HG03469 (cell line): ENCODE results near the gene CAPG.
"Not testable (repeated sequence)": the region's sequence is repeated elsewhere in the genome, so short reads cannot be mapped to it uniquely, and the experiment has no call there.

Experiments used
- ATAC-seq: cut with Tn5 transposase; IDR thresholded peaks from one replicate; pipeline ENCODE4 v1.9.1; 2021; ENCODE audit warnings: mild to moderate bottlenecking, moderate library complexity, moderate number of reproducible peaks; ENCODE audit not compliant: unreplicated experiment

Gene CAPG

DNA sequence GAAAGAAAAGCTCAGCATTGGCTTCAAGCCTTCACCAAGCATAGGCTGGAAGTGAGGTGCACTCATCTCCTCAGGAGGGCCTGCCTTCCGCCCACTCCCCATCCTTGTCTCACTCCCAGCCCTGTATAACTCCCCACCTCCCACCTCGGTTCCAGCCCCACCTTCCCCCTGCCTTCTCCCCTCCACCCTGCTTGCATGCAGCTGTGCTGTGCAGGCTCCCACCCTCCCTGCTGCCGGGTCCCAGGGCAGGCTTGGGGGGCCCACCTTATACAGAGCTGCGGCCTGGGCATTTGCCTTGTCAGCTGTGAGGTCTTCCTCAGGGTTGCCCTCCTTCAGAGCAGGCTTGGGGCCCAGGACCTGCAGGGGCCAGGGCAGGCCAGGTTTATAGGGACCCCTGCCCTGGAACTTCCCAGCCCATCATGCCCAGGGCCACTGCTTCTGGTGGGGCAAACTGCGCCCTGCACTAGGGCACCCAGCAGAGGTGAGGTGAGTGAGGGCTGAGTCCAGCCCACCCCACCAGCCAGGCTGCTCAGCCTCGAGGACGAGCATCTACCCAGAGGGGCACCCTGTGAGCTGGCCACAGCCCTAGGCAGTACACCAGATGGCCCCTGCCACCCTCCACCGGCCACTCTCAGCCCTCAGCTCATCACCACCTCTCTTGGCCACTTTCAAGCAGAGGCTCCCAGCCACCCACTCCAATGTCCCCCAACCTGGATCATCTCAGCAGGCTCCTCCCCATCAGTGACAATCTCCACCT is 11.6 kb downstream of the CAPG start:
- no peak for ATAC-seq

DNA sequence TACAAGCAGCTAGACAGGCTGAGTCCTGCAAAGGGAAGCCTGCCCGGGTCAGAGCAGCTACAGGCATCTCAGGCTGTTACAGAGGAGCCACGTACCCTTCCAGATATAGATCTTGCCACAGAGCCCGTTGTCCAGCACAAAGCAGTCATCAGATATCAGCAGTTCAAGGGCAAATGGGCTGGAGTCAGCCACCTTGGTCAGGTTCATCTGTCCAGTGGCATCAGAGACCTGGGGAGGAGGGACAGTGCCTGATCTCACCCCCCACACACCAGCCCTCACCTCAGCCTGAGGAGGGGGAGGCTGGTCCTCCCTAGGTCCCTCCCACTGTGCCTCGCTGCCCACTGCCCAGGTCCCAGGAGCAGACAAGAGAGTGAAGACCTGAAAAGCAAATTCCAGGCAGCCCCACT is 12.2 kb downstream of the CAPG start:
- no peak for ATAC-seq

DNA sequence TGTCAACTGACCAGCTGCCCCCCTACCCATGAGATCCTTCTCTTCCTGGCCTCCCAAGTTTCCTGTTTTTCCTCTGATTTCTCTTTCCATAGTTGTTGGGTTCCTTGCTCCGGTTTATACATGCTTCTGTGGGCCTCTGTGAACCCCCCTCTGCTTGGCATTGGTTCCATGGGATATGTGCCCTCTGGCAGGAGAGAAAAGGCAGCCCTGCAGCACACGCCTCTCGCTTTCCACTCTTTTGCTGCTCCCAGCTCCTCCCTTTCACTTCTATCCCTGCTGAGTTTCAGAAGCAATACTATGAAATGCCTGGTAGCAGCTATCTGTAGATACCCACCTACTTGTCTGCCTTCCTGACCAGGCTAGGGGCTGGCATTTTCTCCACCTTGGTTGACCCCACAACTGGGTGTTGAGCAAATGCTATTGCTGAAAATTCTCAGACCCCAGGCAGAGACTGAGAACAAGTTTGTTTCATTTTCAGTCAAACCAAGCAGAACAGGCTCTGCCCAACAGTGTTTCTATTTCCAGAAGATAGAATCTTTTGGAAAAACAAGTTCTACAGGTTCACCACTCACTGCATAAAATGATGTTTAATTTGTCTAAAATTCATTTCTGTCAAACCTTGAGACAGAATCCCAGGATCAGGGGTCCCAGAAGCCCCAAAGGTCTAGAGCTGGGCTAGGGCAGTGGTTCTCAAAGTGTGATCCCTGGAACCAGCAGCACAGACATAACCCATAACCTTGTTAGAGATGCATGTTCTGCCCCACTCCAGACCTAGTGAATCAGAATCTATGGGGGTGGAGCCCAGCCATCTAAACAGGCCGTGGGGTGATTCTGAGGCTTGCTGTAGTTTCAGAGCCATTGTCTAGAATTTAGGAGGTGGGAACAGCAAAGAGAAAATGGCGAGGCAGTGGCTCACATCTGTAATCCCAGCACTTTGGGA is 13.4 kb downstream of the CAPG start:
- ATAC-seq: no peak

DNA sequence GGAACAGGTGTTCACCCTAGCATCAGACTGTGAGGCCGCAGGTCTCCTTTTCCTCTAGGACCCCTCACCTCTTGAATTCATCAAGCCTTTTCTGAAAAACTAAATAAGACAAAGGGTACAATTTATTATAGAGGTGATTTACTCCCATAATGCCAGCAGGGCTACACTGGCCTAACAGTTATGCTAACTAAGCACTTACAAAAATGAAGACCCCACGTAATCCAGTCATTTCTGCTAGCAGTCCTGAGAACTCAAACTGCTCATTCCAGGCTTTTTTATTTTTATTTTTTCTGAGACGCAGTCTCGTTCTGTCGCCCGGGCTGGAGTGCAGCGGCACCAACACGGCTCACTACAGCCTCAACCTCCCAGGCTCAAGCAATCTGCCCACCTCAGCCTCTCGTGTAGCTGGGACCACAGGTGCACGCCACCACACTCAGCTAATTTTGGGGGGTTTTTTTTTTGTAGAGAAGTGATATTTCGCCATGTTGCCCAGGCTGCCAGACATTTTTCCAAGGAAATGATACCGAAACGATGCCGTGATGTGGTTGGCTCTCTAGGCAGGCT is 14.2 kb downstream of the CAPG start:
- no peak for ATAC-seq

DNA sequence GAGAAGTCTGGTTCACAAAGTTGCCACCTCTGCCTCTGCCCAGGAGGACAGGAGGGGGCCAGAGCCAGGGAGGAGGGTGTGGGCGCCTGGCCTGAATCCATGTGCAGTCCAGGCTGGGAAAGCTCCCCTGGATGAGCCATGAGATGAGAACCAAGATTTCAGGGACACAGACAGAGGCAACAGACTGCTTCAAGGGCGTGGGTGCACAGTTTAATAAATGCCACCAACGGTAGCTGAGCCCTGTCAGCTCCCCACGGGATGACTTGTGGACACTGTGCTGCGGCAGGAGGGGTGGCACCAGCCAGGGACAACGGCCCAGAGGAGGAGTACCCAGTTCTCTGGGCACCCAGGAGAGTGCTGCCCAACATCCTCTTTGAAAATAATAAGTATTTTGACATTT is 15.2 kb downstream of the CAPG start:
- no peak for ATAC-seq

DNA sequence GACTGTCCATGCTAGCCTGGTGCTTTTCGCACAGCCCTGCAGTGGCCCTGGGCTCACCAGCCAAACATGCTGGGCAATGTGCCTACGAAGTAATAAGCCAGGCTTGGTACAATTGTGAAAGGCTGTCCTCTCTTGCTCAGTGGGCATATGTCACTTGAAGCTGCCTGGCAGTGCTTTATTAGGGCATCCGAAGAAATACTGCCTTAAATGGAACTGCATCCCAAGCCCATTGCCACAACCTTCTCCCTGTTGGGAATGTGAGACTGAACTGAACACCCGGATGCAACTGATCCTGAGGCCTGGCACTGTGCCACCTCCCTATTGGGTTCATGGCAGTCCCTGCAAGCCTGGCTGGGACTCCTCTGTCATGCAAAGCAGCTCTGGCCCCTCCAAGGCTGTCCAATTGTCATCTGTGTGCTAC is 15.9 kb downstream of the CAPG start:
- ATAC-seq: no peak

DNA sequence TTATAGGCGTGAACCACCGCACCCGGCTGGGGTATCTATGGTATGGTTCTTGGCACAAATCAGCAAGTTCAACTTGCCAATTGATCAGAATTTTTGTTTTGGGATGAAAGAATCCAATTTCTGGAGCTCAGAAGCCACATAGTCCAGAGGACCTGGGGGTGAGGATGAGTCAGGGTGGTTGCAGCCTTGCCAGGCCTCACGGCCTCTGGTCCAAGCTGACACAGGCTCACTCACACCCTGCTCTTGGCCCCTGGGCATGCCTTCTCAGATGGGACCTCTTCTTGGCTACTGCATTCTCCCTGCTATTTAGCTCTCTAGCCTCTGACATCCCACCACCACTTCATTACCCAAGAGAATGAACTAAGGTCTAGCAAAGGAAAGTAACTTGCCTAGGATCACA is 16.3 kb downstream of the CAPG start:
- ATAC-seq: no peak

DNA sequence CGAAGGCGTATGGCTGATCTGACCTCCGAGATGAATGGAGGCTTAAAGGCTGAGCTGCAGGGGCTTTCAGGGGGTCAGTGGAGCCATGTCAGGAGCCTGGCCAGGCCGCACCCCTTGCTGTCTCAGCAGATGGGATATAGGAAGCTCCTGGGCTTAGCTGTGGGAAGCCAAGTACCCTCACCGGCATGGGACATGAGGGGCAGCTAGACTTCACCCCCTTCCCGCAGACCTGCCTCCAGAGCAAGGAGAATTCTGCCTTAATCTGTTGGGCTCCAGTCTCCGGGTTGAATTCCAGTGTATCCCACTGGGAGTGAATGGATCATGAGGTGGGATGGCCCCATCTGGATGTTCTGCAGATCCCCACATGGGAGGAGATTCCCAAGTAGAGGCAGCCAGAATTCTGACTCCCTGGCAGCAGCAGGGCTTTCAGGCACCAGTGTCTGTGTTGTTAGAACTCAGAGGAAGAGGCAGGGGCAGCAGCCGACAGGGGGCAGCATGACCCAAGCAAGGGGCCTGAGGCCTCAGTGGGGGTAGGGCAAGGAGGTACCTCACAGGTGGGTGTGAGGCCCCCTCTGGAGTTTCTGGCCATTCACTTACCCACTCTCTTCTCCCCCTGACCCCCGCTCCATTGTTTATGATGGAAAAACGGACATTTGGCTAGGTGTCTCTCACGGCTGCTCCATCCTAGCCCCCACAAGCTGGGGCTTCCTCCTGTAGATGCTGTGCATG is 19.1 kb downstream of the CAPG start:
- ATAC-seq: no peak

DNA sequence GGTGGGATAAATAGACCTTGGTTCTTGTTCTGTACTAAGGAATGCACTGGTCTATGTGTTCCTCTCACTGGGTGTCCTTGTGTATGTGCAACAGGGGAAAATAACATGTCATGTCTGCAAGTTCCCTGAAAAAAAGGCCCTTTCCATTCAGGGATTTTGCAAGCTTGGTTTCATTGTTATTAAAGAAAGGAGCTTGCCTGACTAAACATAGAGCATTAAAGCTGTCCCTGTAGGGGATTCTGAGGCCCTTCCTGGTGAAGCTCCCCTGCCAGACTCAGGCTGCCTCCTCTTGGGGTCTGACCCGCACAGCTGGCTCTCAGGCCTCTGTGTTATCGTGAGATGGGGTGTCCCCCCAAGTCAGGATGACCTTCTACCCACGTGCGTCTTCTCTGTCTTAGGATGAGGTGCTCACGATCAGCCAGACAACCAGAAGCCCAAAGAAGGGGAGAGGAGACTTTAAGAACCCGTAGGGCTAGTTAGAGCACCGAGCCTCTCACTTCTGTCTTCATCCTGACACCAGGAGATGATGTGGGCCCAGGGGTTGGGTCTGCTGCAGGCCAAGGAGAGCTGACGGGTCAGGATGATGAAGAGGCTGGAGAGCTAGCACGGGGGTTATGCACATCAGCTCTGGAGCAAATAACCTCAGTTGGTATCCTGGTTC is 21.2 kb downstream of the CAPG start:
- ATAC-seq: no peak

DNA sequence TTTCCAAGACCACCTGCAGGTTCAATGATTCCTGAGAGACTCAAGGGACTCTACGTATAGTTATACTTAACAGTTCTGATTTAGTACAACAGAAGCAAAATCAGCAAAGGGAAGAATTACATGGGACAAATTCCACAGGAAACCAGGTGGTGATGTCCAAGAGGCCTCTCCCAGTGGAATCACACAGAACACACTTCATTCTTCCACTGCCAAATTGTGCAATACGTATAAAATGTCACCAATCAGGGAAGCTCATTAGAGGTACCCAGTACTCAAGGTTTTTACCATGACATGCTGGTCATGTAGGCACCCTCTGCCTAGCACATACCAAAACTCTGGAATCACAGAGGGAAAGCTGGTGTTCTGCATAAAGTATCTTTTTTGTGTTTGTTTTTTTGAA is 22.4 kb downstream of the CAPG start:
- ATAC-seq: no peak

DNA sequence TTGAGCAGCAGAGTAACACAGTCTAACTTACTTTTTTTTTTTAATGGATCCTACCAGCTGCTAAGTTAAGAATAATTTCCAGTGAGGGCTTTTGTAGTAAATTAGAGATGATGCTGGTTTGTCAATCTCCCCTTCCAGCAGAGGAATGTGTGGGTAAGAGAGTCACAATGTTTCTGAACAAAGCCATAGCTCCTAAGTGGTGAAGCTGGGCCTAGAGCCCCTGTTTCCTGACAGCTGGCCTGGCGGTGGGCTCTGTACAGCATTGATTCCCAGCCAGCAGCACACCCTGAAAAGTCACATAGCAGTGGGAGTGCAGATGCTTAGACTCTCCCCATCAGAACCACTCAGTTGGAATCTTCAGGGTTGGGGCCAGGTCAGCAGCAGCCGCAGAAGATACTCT is 24.4 kb downstream of the CAPG start:
- no peak for ATAC-seq

DNA sequence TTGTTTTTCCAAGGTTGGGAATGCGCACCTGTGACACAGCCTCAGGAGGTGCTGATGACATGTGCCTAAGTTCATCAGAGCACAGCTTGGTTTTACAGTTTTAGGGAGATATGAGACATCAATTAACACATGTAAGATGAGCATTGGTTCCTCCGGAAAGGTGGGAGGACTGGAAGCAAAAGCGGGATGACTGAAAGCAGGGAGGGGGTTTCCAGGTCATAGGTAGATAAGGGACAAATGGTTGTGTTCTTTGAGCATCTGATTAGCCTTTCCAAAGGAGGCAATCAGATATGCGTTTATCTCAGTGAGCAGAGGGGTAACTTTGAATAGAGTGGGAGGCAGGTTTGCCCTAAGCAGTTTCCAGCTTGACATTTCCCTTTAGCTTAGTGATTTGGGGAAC is 26.3 kb downstream of the CAPG start:
- no peak for ATAC-seq

DNA sequence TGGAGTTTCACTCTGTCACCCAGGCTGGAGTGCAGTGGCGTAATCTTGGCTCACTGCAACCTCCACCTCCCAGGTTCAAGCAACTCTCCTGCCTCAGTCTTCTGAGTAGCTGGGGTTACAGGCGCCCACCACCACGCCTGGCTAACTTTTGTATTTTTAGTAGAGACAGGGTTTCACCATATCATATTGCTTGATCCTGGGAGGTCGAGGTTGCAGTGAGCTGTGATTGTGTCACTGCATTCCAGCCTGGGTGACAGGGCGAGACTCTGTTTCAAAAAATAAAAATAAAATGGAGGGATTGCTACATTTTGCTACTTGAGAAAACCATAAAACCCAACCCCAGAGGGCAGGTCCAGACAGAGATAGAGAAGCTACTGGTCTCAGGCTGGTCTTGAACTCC is 27.0 kb downstream of the CAPG start:
- not testable (repeated sequence) for ATAC-seq

DNA sequence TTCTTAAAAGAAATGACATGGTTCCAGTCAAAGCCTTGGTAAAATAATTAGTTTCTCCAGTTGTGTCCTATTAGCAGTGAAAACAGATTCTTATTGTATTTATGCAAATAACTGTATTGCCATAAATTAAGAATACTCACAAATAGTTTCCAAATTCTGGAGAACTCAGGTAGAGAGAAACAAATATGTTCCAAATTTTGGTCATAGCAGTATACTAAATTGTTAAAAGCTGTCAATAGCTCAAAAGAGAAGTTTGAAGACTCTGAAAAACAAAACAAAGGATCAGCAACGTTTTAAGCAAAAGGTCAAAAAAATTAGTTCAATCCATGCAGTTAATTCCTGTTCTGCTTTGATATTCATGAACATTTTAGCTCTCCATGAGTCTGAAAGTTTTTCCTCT is 30.1 kb downstream of the CAPG start:
- ATAC-seq: no peak

DNA sequence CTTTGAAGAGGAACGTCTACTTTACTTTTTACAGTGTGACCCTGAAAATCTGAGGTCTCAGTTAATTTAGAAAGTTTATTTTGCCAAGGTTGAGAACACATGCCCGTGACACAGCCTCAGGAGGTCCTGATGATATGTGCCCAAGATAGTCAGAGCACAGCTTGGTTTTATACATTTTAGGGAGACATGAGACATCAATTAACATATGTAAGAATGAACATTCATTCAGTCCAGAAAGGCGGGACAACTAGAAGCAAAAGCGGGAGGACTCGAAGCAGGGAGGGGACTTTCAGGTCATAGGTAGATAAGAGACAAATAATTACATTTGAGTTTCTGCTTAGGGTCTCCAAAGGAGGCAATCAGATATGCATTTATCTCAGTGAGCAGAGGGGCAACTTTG is 31.9 kb downstream of the CAPG start:
- ATAC-seq: no peak

DNA sequence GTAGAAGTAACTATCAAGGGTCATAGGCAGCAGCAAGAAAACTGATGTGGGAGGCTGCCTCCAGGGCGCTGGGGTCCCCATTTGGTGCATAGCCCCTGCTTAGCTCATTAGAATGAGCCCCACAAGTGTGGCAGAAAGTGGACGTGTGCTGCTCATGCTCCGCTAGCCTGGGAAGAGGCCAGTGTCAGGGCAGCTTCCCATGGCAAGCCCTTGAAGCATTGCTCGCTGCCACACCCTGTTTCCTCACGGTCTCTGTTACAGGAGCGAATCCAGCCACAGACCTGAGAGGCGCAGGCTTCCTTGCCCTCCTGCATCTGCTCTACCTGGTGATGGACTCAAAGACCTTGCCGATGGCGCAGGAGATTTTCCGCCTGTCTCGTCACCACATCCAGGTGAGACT is 33.1 kb downstream of the CAPG start:
- no peak for ATAC-seq

DNA sequence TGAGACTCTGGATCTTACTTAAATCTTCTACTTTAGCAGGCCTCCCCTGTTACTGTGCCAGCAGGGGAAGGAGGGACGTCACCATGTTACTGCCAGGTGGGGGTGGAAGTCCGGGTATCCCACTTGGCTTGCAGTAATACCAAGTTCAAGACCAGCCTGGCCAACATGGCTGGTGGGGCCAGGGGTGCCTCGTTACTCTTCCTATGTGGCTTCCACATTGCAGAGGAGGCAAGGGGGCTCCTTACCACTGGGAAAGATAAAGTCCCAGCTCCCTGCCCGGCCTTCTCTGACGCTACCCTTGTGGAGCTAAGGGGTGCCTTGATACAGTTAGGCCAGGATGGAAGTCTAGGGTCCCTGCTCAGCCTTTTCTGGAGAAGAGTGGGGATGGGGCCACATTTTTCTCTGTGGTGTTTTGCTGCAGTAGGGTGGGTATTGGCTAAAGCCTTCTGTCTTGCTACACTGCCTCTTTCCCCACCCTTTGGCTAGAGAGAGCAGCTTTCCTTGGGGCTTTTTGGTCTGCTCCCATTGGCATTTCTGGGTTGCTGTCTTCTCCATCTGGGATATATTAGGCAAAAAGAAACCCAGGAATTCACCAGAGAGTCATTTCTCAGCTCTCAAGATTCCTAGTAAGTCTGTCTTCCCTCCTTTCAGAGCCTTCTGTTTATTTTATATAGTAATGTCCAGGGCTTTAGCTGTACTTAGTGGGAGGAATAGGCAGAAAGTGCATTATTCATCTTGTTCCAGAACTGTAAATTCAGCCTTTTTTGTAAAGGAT is 33.7 kb downstream of the CAPG start:
- no peak for ATAC-seq

DNA sequence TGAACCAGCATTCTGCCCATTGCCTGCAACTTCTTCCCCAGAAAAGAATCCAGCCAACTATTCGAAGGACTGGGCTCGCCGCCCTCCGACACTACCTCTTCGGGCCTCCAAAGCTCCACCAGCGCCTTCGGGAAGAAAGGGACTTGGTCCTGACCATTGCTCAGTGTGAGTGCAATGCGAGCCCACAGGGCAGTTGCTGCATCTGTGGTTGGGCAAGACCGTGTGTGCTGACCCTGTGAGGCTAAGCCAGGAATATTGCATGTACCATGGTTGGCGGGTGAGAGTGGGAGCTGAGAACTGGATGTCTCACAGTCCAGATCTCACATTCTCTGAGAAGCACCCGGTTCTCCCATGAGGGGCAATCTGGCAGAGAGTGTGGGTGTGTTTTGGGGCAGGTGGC is 39.1 kb downstream of the CAPG start:
- ATAC-seq: no peak

DNA sequence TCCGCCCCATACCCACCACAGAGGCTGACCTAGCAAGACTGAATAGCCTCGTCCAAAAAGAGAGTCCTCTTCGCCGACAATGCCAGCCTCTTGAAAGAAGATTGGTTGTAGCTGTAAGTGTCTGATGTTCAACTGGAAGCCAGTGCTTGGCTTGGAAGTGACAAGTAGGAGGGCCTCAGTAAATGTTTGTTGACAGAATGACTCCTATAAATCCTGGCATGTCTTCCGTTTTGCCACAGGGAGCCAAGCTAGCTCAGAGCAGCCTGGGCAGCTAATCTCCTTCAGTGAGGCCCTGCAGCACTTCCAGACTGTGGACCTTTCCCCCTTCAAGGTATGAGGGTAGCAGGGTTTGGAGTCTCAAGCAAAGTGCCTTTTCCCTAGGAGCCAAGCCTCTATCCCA is 40.7 kb downstream of the CAPG start:
- no peak for ATAC-seq

DNA sequence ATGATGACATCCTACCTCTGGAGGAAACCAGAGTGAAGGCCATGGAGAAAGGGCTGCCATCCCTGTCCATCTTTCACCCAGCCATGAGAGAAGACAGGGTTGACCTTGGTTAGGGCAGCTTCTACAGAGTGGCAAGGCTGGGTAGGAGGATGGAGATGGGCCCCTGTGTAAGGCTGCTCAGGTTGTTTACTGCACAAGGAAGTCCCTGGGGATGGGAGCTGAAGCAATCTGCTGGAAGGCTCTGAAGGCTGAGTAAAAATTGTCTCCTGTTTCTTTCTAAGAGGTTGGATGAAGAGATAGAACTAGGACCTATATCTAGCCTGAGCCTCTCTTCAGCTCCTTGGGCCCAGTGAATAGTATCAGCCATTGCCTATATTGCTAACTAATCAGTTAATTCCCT is 41.2 kb downstream of the CAPG start:
- no peak for ATAC-seq
